GM23338 (cell line): ENCODE data around the gene TRPM2.

Source experiments
- EZH2 ChIP-seq: fragments of 200-600 bp; sonication (generic); IDR thresholded peaks from one replicate; pipeline ENCODE4 v1.8.0; 2017; ENCODE audit warnings: antibody characterized with exemption, mild to moderate bottlenecking, low read depth; ENCODE audit not compliant: unreplicated experiment
- TF ChIP-seq, protein P1 (sequence below), 2 experiments: fragments of 200-600 bp in 1 of 2; sonication (generic) in 1 of 2; conservative IDR thresholded peaks; 2 replicates each; pipeline versions ENCODE4 v1.5.1 to v1.6.1; 2016 to 2017; ENCODE audit warnings: antibody characterized with exemption in 2 of 2, low read depth in 2 of 2, mild to moderate bottlenecking in 2 of 2, moderate library complexity in 1 of 2

GRCh38 chr21:44330698-44331097, 22.7 kb upstream of the TRPM2 start:
- TF ChIP-seq EZH2: no peak
- TF ChIP-seq, protein P1, sequence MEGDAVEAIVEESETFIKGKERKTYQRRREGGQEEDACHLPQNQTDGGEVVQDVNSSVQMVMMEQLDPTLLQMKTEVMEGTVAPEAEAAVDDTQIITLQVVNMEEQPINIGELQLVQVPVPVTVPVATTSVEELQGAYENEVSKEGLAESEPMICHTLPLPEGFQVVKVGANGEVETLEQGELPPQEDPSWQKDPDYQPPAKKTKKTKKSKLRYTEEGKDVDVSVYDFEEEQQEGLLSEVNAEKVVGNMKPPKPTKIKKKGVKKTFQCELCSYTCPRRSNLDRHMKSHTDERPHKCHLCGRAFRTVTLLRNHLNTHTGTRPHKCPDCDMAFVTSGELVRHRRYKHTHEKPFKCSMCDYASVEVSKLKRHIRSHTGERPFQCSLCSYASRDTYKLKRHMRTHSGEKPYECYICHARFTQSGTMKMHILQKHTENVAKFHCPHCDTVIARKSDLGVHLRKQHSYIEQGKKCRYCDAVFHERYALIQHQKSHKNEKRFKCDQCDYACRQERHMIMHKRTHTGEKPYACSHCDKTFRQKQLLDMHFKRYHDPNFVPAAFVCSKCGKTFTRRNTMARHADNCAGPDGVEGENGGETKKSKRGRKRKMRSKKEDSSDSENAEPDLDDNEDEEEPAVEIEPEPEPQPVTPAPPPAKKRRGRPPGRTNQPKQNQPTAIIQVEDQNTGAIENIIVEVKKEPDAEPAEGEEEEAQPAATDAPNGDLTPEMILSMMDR (conservative IDR thresholded peaks at IDR 0.05; ENCODE audit: low read depth in 2 of 2): no peak
